AML-193 (cell line): ENCODE data around the gene ALPL.
"Not testable (repeated sequence)": the region's sequence is repeated elsewhere in the genome, so short reads cannot be mapped to it uniquely, and the experiment has no call there.

ENCODE experiments used
- DNase-seq, 2 experiments: peaks; one replicate each; lab custom pipeline; 2025; lab: John Stamatoyannopoulos, UW

The ALPL gene

GRCh38 chr1:21507511-21508270 lies 1.5 kb upstream of the ALPL start:
- no peak for DNase-seq

GRCh38 chr1:21508580-21509350 lies 458 bp upstream of the ALPL start:
- no peak for DNase-seq

- DNase-seq, result no peak
Measured at GRCh38 chr1:21510113-21510493, 880 bp downstream of the ALPL start.

- DNase-seq, result no peak
Measured at GRCh38 chr1:21510885-21511578, 1.8 kb downstream of the ALPL start.

- no peak for DNase-seq
Measured at GRCh38 chr1:21511579-21512522, 2.6 kb downstream of the ALPL start.

GRCh38 chr1:21514245-21514644 lies 5.0 kb downstream of the ALPL start:
- DNase-seq, result no peak

GRCh38 chr1:21517161-21517589 lies 8.0 kb downstream of the ALPL start:
- DNase-seq, result no peak

GRCh38 chr1:21517660-21518480 lies 8.6 kb downstream of the ALPL start:
- no peak for DNase-seq

GRCh38 chr1:21518774-21519455 lies 9.7 kb downstream of the ALPL start:
- no peak for DNase-seq

- DNase-seq, result not testable (repeated sequence)
Measured at GRCh38 chr1:21519486-21520070, 10.4 kb downstream of the ALPL start.

GRCh38 chr1:21520899-21521716 lies 11.9 kb downstream of the ALPL start:
- no peak for DNase-seq

- DNase-seq, result no peak
Measured at GRCh38 chr1:21521717-21522060, 12.5 kb downstream of the ALPL start.

GRCh38 chr1:21522525-21523038 lies 13.4 kb downstream of the ALPL start:
- no peak for DNase-seq

GRCh38 chr1:21523297-21523813 lies 14.1 kb downstream of the ALPL start:
- DNase-seq, result no peak

- DNase-seq, result no peak
Measured at GRCh38 chr1:21524220-21524619, 15.0 kb downstream of the ALPL start.

GRCh38 chr1:21524686-21525339 lies 15.6 kb downstream of the ALPL start:
- DNase-seq, result no peak

GRCh38 chr1:21525340-21525717 lies 16.1 kb downstream of the ALPL start:
- no peak for DNase-seq

- DNase-seq, result no peak
Measured at GRCh38 chr1:21526441-21526840, 17.2 kb downstream of the ALPL start.
